Measurements from ENCODE around the gene GNAQ. TPM values are rescaled to one million over a fixed set of nuclear protein-coding genes. Genes with fewer than 3 reads are reported as not detected.

Gene GNAQ
- total and polyA plus RNA-seq, 2 of the 4 experiments (the other 2 are of a cell fraction): 23.1 to 50.7 TPM

DNA sequence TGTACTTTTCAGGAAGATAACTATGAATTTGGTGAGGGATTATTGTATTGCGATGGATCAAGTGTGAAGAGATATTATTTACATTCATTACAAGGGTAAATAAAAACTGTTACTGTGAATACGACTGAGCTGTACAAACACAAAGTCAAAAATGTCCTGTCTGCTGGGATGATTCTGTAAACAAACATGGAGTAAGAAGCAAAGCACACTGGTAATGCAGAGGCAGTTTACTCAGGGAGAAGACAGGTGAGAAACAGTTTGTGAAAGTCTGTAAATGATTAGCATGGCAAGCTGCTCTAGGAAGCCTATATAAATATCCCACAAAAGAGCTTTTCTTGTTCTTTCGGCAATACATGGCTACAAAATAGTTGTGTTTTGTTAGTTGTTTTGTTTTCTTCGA lies 268.0 kb downstream of the GNAQ start:
- Histone ChIP-seq H3K23ac (ENCODE audit: low read depth, low read length) (no peak overlapping the region), H3K14ac (replicated peaks; ENCODE audit: low read depth, low read length) (no peak overlapping the region), H3K9me1 (ENCODE audit: insufficient read depth, low read length) (no peaks in the 10 kb centered on the region), H2AK9ac (replicated peaks; ENCODE audit: low read depth, low read length, poor library complexity) (no peak overlapping the region), H2BK20ac (ENCODE audit: low read depth, low read length) (no peak overlapping the region), H2BK15ac (ENCODE audit: low read depth, low read length) (no peak overlapping the region), H3K27ac (ENCODE audit: insufficient read depth, low read length) (no peak overlapping the region), H3K27me3 (ENCODE audit: control insufficient read depth, insufficient read depth, low read length) (no peaks in the 10 kb centered on the region), H3K18ac (ENCODE audit: low read depth, low read length) (no peak overlapping the region), H2AK5ac (ENCODE audit: low read depth, low read length) (no peak overlapping the region), H2BK5ac (ENCODE audit: low read depth, low read length, poor library complexity, severe bottlenecking) (no peak overlapping the region), H3K4me2 (ENCODE audit: low read depth, low read length) (no peak overlapping the region), H3K4me3 (ENCODE audit: insufficient read depth, low read depth, low read length) (no peak overlapping the region), H3K4me1 (ENCODE audit: control insufficient read depth, insufficient read depth, low read length) (no peaks in the 10 kb centered on the region), H4K20me1 (ENCODE audit: insufficient read depth, low read length) (no peaks in the 10 kb centered on the region; the same call in 1 of the 2 replicates), H2BK120ac (ENCODE audit: low read depth, low read length) (no peak overlapping the region), H2AFZ (replicated peaks; ENCODE audit: low read length, poor library complexity) (no peak overlapping the region), H4K5ac (ENCODE audit: low read depth, low read length) (no peak overlapping the region), H3K36me3 (ENCODE audit: control insufficient read depth, insufficient read depth, low read length) (no peaks in the 10 kb centered on the region), H3K79me1 (ENCODE audit: low read depth in 1 of 2, low read length in 2 of 2) (no peaks in the 10 kb centered on the region), H4K91ac (ENCODE audit: insufficient read depth, low read depth, low read length) (no peak overlapping the region), H3K56ac (ENCODE audit: extremely low read depth, insufficient read depth, low read length) (no peak overlapping the region), H3K4ac (ENCODE audit: low read depth, low read length) (no peak overlapping the region), H3K9me3 (ENCODE audit: control insufficient read depth, insufficient read depth, low read length) (no peaks in the 10 kb centered on the region), H3K9ac (ENCODE audit: low read depth, low read length) (no peak overlapping the region), H4K8ac (ENCODE audit: low read depth in 2 of 2, low read length in 2 of 2) (no peak overlapping the region)
- CTCF ChIA-PET: interaction anchor here (0.6 to 1.1 kb wide), 2 partner anchors 152 to 330 kb away, joined by 3 to 4 read pairs; no protein-coding TSS in a partner anchor
- no peak for DNase-seq
- TF ChIP-seq, protein P1, sequence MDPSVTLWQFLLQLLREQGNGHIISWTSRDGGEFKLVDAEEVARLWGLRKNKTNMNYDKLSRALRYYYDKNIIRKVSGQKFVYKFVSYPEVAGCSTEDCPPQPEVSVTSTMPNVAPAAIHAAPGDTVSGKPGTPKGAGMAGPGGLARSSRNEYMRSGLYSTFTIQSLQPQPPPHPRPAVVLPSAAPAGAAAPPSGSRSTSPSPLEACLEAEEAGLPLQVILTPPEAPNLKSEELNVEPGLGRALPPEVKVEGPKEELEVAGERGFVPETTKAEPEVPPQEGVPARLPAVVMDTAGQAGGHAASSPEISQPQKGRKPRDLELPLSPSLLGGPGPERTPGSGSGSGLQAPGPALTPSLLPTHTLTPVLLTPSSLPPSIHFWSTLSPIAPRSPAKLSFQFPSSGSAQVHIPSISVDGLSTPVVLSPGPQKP (IDR thresholded peaks at IDR 0.05; ENCODE audit: borderline replicate concordance, low read depth, low read length): no peak
- TF ChIP-seq, protein P2, sequence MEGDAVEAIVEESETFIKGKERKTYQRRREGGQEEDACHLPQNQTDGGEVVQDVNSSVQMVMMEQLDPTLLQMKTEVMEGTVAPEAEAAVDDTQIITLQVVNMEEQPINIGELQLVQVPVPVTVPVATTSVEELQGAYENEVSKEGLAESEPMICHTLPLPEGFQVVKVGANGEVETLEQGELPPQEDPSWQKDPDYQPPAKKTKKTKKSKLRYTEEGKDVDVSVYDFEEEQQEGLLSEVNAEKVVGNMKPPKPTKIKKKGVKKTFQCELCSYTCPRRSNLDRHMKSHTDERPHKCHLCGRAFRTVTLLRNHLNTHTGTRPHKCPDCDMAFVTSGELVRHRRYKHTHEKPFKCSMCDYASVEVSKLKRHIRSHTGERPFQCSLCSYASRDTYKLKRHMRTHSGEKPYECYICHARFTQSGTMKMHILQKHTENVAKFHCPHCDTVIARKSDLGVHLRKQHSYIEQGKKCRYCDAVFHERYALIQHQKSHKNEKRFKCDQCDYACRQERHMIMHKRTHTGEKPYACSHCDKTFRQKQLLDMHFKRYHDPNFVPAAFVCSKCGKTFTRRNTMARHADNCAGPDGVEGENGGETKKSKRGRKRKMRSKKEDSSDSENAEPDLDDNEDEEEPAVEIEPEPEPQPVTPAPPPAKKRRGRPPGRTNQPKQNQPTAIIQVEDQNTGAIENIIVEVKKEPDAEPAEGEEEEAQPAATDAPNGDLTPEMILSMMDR (conservative IDR thresholded peaks at IDR 0.05; ENCODE audit: low read depth, low read length): no peak
- TF ChIP-seq, protein P3, sequence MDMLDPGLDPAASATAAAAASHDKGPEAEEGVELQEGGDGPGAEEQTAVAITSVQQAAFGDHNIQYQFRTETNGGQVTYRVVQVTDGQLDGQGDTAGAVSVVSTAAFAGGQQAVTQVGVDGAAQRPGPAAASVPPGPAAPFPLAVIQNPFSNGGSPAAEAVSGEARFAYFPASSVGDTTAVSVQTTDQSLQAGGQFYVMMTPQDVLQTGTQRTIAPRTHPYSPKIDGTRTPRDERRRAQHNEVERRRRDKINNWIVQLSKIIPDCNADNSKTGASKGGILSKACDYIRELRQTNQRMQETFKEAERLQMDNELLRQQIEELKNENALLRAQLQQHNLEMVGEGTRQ (IDR thresholded peaks at IDR 0.05; ENCODE audit: low read depth, low read length): no peak
- TF ChIP-seq MAZ (IDR thresholded peaks at IDR 0.05; ENCODE audit: borderline replicate concordance, low read depth, low read length): no peak
- no peak for TF ChIP-seq POLR2A (IDR thresholded peaks at IDR 0.05; ENCODE audit: low read depth, low read length)
- no peak for TF ChIP-seq RCOR1 (IDR thresholded peaks at IDR 0.05; ENCODE audit: insufficient replicate concordance, low read length)
- no peak for TF ChIP-seq MXI1 (IDR thresholded peaks at IDR 0.05; ENCODE audit: borderline replicate concordance, low read depth, low read length)
- TF ChIP-seq RFX5 (IDR thresholded peaks at IDR 0.05; ENCODE audit: low read depth, low read length): no peak
- TF ChIP-seq CEBPB (IDR thresholded peaks at IDR 0.05; ENCODE audit: low read depth, low read length): no peak
- no peak for TF ChIP-seq NFE2L2 (IDR thresholded peaks at IDR 0.05; ENCODE audit: low read depth, low read length)
- TF ChIP-seq RAD21 (IDR thresholded peaks at IDR 0.05; ENCODE audit: low read length): no peak
- no peak for TF ChIP-seq SMC3 (IDR thresholded peaks at IDR 0.05; ENCODE audit: low read depth, low read length)
- no peak for TF ChIP-seq BHLHE40 (IDR thresholded peaks at IDR 0.05; ENCODE audit: low read depth, low read length)
- no peak for TF ChIP-seq CHD1 (IDR thresholded peaks at IDR 0.05; ENCODE audit: low read depth, low read length)
- no peak for TF ChIP-seq MAFK (IDR thresholded peaks at IDR 0.05; ENCODE audit: low read depth, low read length)
- TF ChIP-seq FOS (IDR thresholded peaks at IDR 0.05; ENCODE audit: low read depth, low read length): no peak
- WGBS, 2 experiments (ENCODE audit: extremely low coverage in 2 of 2, insufficient read length in 1 of 2): no CpG with 5 or more reads among the region's 4 CpGs
- BruUV-seq (replicated peaks): no TSS peak
- POLR2A ChIA-PET (ENCODE audit: unreplicated experiment): no interaction called here
- in situ Hi-C loops (cut with MboI; ENCODE audit: low sequenced_read_pairs): no loop called here
- intact Hi-C loops (cut with micrococcal nuclease): no loop called here
- dilution Hi-C loops (cut with HindIII; ENCODE audit: low sequenced_read_pairs, unreplicated experiment): no loop called here
- ATAC-seq (ENCODE audit: low read depth): no peak

Measured in IMR-90 (cell line).